Naive thymus-derived CD8-positive, alpha-beta T cell (primary cell): ENCODE data around the gene PLXDC2. TPM values are rescaled to one million over a fixed set of nuclear protein-coding genes. Genes with fewer than 3 reads are reported as not detected.
"Not testable (repeated sequence)": the region's sequence is repeated elsewhere in the genome, so short reads cannot be mapped to it uniquely, and the experiment has no call there.

Source experiments
- ATAC-seq, 2 donors: fragments of 150-1000 bp; cut with Tn5 transposase in 1 of 2; sonication (Bioruptor Pico), chemical (Tn5 transposase) in 1 of 2; 1 replicate in 1 of 2; 2 replicates in 1 of 2; pipeline ENCODE4 v1.10.0; 2021; ENCODE audit warnings: mild to moderate bottlenecking in 2 of 2, moderate library complexity in 2 of 2
- POLR2A ChIA-PET: fragments of 350-600 bp; sonication (Branson Sonifier 250); formaldehyde crosslinking; loops from one replicate; lab custom pipeline; 2021; ENCODE audit warnings: antibody characterized with exemption; lab: Charles Lee
- DNase-seq, 10 donors: peaks; one replicate each; pipeline versions ENCODE4 v3.0.0 to v3.0.0-alpha.2; 2020 to 2022
- H3K27ac Mint-ChIP-seq, 10 donors: one replicate each; pipeline ENCODE4 v1.8.0; 2020 to 2022; ENCODE audit warnings: mild to moderate bottlenecking in 10 of 10, mixed read lengths in 10 of 10, moderate library complexity in 4 of 10, inconsistent platforms in 1 of 10
- H3K27me3 Mint-ChIP-seq, 5 donors: one replicate each; pipeline ENCODE4 v1.8.0; 2021 to 2022; ENCODE audit warnings: mixed read lengths in 5 of 5
- H3K36me3 Mint-ChIP-seq, 3 donors: one replicate each; pipeline ENCODE4 v1.8.0; 2020 to 2022; ENCODE audit warnings: mixed read lengths in 3 of 3, mild to moderate bottlenecking in 2 of 3, inconsistent platforms in 1 of 3
- H3K4me1 Mint-ChIP-seq, 4 donors: one replicate each; pipeline ENCODE4 v1.8.0; 2021 to 2022; ENCODE audit warnings: mixed read lengths in 4 of 4
- H3K4me3 Mint-ChIP-seq, 10 donors: one replicate each; pipeline ENCODE4 v1.8.0; 2020 to 2022; ENCODE audit warnings: mild to moderate bottlenecking in 10 of 10, mixed read lengths in 10 of 10, moderate library complexity in 6 of 10, inconsistent platforms in 1 of 10
- H3K9me3 Mint-ChIP-seq, 9 donors: one replicate each; pipeline ENCODE4 v1.8.0; 2020 to 2022; ENCODE audit warnings: mixed read lengths in 9 of 9, mild to moderate bottlenecking in 3 of 9, inconsistent platforms in 1 of 9, moderate library complexity in 1 of 9
- polyA plus RNA-seq, 3 donors: library from polyadenylated mRNA; unstranded; fragments of 300-500 nt; fragmentation: Illumina TruSeq; gene quantifications; one replicate each; pipeline ENCODE4 v1.2.3, GENCODE V29; 2021
- total RNA-seq, 8 experiments: library from RNA in 2 of 8; stranded (reverse) in 2 of 8; gene quantifications; one replicate each; pipeline ENCODE4 v1.2.3 and lab custom pipeline; 2021 to 2026

PLXDC2 gene
- total and polyA plus RNA-seq, 5 experiments from 2014 or later = 0.07 to 0.44 (median 0.31) TPM; not detected in 2

- H3K36me3 Mint-ChIP-seq = no peaks in the 10 kb centered on the region
- H3K9me3 Mint-ChIP-seq = peaks cover 0 to 5% (median 0%) of the 10 kb centered on the region in 9 donors
- no peak overlapping the region for H3K27ac Mint-ChIP-seq
- H3K4me1 Mint-ChIP-seq = no peaks in the 10 kb centered on the region
- no peak overlapping the region for H3K4me3 Mint-ChIP-seq
- no peaks in the 10 kb centered on the region for H3K27me3 Mint-ChIP-seq
- POLR2A ChIA-PET = no interaction called here
- ATAC-seq (no peak), DNase-seq (no peak)
These were observed 218.5 kb downstream of the PLXDC2 start for GRCh38 chr10:20034732-20035131.

- H3K27ac Mint-ChIP-seq = no peak overlapping the region
- H3K4me1 Mint-ChIP-seq = no peaks in the 10 kb centered on the region
- no peaks in the 10 kb centered on the region for H3K27me3 Mint-ChIP-seq
- POLR2A ChIA-PET = no interaction called here
- no peaks in the 10 kb centered on the region for H3K36me3 Mint-ChIP-seq
- ATAC-seq (no peak), DNase-seq (no peak)
- no peak overlapping the region for H3K4me3 Mint-ChIP-seq
- peaks cover 0 to 10% (median 0%) of the 10 kb centered on the region in 9 donors for H3K9me3 Mint-ChIP-seq
These were observed 223.8 kb downstream of the PLXDC2 start for GRCh38 chr10:20040012-20040411.

- Mint-ChIP-seq H3K36me3 (no peaks in the 10 kb centered on the region), H3K9me3 (peaks cover 0 to 10% (median 0%) of the 10 kb centered on the region in 9 donors), H3K4me3 (no peak overlapping the region), H3K27ac (no peak overlapping the region), H3K27me3 (no peaks in the 10 kb centered on the region), H3K4me1 (no peaks in the 10 kb centered on the region)
- ATAC-seq (no peak), DNase-seq (no peak)
- POLR2A ChIA-PET = no interaction called here
These were observed 225.7 kb downstream of the PLXDC2 start for GRCh38 chr10:20041931-20042330.

GRCh38 chr10:20045100-20045499 lies 228.9 kb downstream of the PLXDC2 start:
- peaks cover 2 to 17% (median 6%) of the 10 kb centered on the region in 9 donors for H3K9me3 Mint-ChIP-seq
- H3K27me3 Mint-ChIP-seq, DNase-seq, ATAC-seq, H3K36me3 Mint-ChIP-seq, H3K4me1 Mint-ChIP-seq, H3K27ac Mint-ChIP-seq, H3K4me3 Mint-ChIP-seq, POLR2A ChIA-PET: not testable (repeated sequence)

- ATAC-seq = no peak
- Mint-ChIP-seq H3K27ac (peak overlapping the region in 1 of 10 donors; percentile 42), H3K27me3 (no peaks in the 10 kb centered on the region), H3K9me3 (peaks cover 2 to 21% (median 7%) of the 10 kb centered on the region in 9 donors), H3K36me3 (no peaks in the 10 kb centered on the region), H3K4me3 (no peak overlapping the region), H3K4me1 (no peaks in the 10 kb centered on the region)
- DNase-seq = no peak
- POLR2A ChIA-PET = no interaction called here
These were observed 231.9 kb downstream of the PLXDC2 start for GRCh38 chr10:20048161-20048560.

- no peak for DNase-seq
- Mint-ChIP-seq H3K4me1 (no peaks in the 10 kb centered on the region), H3K4me3 (no peak overlapping the region), H3K36me3 (no peaks in the 10 kb centered on the region), H3K27ac (no peak overlapping the region), H3K9me3 (peaks cover 0 to 13% (median 1%) of the 10 kb centered on the region in 9 donors), H3K27me3 (no peaks in the 10 kb centered on the region)
- ATAC-seq = no peak
- POLR2A ChIA-PET = no interaction called here
These were observed 241.9 kb downstream of the PLXDC2 start for GRCh38 chr10:20058135-20058534.

GRCh38 chr10:20059084-20059835 lies 243.0 kb downstream of the PLXDC2 start:
- ATAC-seq = no peak
- no peak for DNase-seq
- H3K27me3 Mint-ChIP-seq = no peaks in the 10 kb centered on the region
- H3K9me3 Mint-ChIP-seq = peaks cover 0 to 4% (median 0%) of the 10 kb centered on the region in 9 donors
- no peak overlapping the region for H3K27ac Mint-ChIP-seq
- no peaks in the 10 kb centered on the region for H3K36me3 Mint-ChIP-seq
- POLR2A ChIA-PET = no interaction called here
- H3K4me3 Mint-ChIP-seq = no peak overlapping the region
- no peaks in the 10 kb centered on the region for H3K4me1 Mint-ChIP-seq

- H3K27ac Mint-ChIP-seq = no peak overlapping the region
- H3K9me3 Mint-ChIP-seq = peaks cover 0 to 17% (median 1%) of the 10 kb centered on the region in 9 donors
- POLR2A ChIA-PET = no interaction called here
- no peaks in the 10 kb centered on the region for H3K27me3 Mint-ChIP-seq
- no peak overlapping the region for H3K4me3 Mint-ChIP-seq
- no peaks in the 10 kb centered on the region for H3K4me1 Mint-ChIP-seq
- no peak for DNase-seq
- ATAC-seq = no peak
- peaks cover 0 to under 1% (median 0%) of the 10 kb centered on the region in 3 donors for H3K36me3 Mint-ChIP-seq
These were observed 249.6 kb downstream of the PLXDC2 start for GRCh38 chr10:20065814-20066213.

GRCh38 chr10:20073167-20073566 lies 256.9 kb downstream of the PLXDC2 start:
- DNase-seq (no peak), ATAC-seq (no peak)
- no peak overlapping the region for H3K4me3 Mint-ChIP-seq
- no peaks in the 10 kb centered on the region for H3K4me1 Mint-ChIP-seq
- no peaks in the 10 kb centered on the region for H3K27me3 Mint-ChIP-seq
- no peak overlapping the region for H3K27ac Mint-ChIP-seq
- POLR2A ChIA-PET = no interaction called here
- H3K9me3 Mint-ChIP-seq = peaks cover 0 to 30% (median 8%) of the 10 kb centered on the region in 9 donors
- peaks cover 0 to 10% (median 0%) of the 10 kb centered on the region in 3 donors for H3K36me3 Mint-ChIP-seq

- Mint-ChIP-seq H3K27me3 (no peaks in the 10 kb centered on the region), H3K4me3 (no peak overlapping the region), H3K4me1 (no peaks in the 10 kb centered on the region), H3K36me3 (peaks cover 0 to 10% (median 0%) of the 10 kb centered on the region in 3 donors), H3K9me3 (peaks cover 4 to 31% (median 9%) of the 10 kb centered on the region in 9 donors), H3K27ac (no peak overlapping the region)
- POLR2A ChIA-PET = no interaction called here
- DNase-seq (no peak), ATAC-seq (no peak)
These were observed 259.5 kb downstream of the PLXDC2 start for GRCh38 chr10:20075713-20076112.

- no peak overlapping the region for H3K4me3 Mint-ChIP-seq
- H3K4me1 Mint-ChIP-seq = no peaks in the 10 kb centered on the region
- no peak overlapping the region for H3K27ac Mint-ChIP-seq
- H3K36me3 Mint-ChIP-seq = no peaks in the 10 kb centered on the region
- POLR2A ChIA-PET = no interaction called here
- ATAC-seq = no peak
- no peak for DNase-seq
- peaks cover 0 to 11% (median 5%) of the 10 kb centered on the region in 9 donors for H3K9me3 Mint-ChIP-seq
- no peaks in the 10 kb centered on the region for H3K27me3 Mint-ChIP-seq
These were observed 268.2 kb downstream of the PLXDC2 start for GRCh38 chr10:20084451-20084850.

GRCh38 chr10:20085115-20085514 lies 268.9 kb downstream of the PLXDC2 start:
- peaks cover 0 to 10% (median 5%) of the 10 kb centered on the region in 9 donors for H3K9me3 Mint-ChIP-seq
- no peak overlapping the region for H3K4me3 Mint-ChIP-seq
- H3K36me3 Mint-ChIP-seq = no peaks in the 10 kb centered on the region
- POLR2A ChIA-PET = no interaction called here
- DNase-seq = no peak
- no peak overlapping the region for H3K27ac Mint-ChIP-seq
- peaks cover 0 to 4% (median 0%) of the 10 kb centered on the region in 4 donors for H3K4me1 Mint-ChIP-seq
- ATAC-seq = no peak
- H3K27me3 Mint-ChIP-seq = no peaks in the 10 kb centered on the region

- ATAC-seq (no peak), DNase-seq (no peak)
- Mint-ChIP-seq H3K27me3 (no peaks in the 10 kb centered on the region), H3K27ac (no peak overlapping the region), H3K4me1 (peaks cover 0 to 5% (median 0%) of the 10 kb centered on the region in 4 donors), H3K4me3 (no peak overlapping the region), H3K36me3 (no peaks in the 10 kb centered on the region), H3K9me3 (peaks cover 0 to 13% (median 0%) of the 10 kb centered on the region in 9 donors)
- POLR2A ChIA-PET = no interaction called here
These were observed 271.1 kb downstream of the PLXDC2 start for GRCh38 chr10:20087353-20087752.
